Type B pancreatic cell (in vitro differentiated cells): ENCODE measurements around the gene PRAMEF7. TPM values are rescaled to one million over a fixed set of nuclear protein-coding genes. Genes with fewer than 3 reads are reported as not detected.
"Not testable (repeated sequence)": the region's sequence is repeated elsewhere in the genome, so short reads cannot be mapped to it uniquely, and the experiment has no call there.

Experiments used
- DNase-seq: peaks from one replicate; pipeline ENCODE4 v3.0.0; 2021; ENCODE audit warnings: mixed read lengths; ENCODE audit not compliant: unreplicated experiment; ENCODE audit errors: extremely low spot score
- H3K27ac Mint-ChIP-seq: 2 replicates; pipeline ENCODE4 v1.8.0; 2021; ENCODE audit warnings: mild to moderate bottlenecking, mixed read lengths
- H3K27me3 Mint-ChIP-seq: 2 replicates; pipeline ENCODE4 v1.8.0; 2021; ENCODE audit warnings: mixed read lengths
- H3K36me3 Mint-ChIP-seq: 2 replicates; pipeline ENCODE4 v1.8.0; 2021; ENCODE audit warnings: mixed read lengths
- H3K4me1 Mint-ChIP-seq: one replicate; pipeline ENCODE4 v1.8.0; 2021; ENCODE audit warnings: mixed read lengths; ENCODE audit not compliant: unreplicated experiment
- H3K4me3 Mint-ChIP-seq: 2 replicates; pipeline ENCODE4 v1.8.0; 2021; ENCODE audit warnings: mild to moderate bottlenecking, mixed read lengths
- H3K9me3 Mint-ChIP-seq: 2 replicates; pipeline ENCODE4 v1.8.0; 2021; ENCODE audit warnings: mixed read lengths
- long read RNA-seq: library from polyadenylated mRNA; unstranded; transcript quantifications from one replicate; pipeline ENCODE4 v2.0.0, GENCODE V29; 2020
- total RNA-seq: library from RNA; stranded (reverse); gene quantifications from 2 replicates; pipeline ENCODE4 v1.2.1, GENCODE V29; 2021; ENCODE audit warnings: low replicate concordance

The PRAMEF7 gene
- total RNA-seq = not detected in 2 replicates
- long read RNA-seq = 0 reads

- H3K36me3 Mint-ChIP-seq, H3K27me3 Mint-ChIP-seq, H3K4me1 Mint-ChIP-seq, H3K9me3 Mint-ChIP-seq, DNase-seq, H3K4me3 Mint-ChIP-seq, H3K27ac Mint-ChIP-seq: not testable (repeated sequence)
Measured at GRCh38 chr1:12916310-12916709, at the start of gene PRAMEF7. TSS of gene PRAMEF7 (plus strand) at chr1:12916610. CDS start at chr1:12917693, 1,083 bp downstream.

GRCh38 chr1:12878453-12878852 is 38.0 kb upstream of the PRAMEF7 start:
- not testable (repeated sequence) for H3K27ac Mint-ChIP-seq, H3K9me3 Mint-ChIP-seq, H3K4me1 Mint-ChIP-seq, H3K27me3 Mint-ChIP-seq, H3K36me3 Mint-ChIP-seq, DNase-seq, H3K4me3 Mint-ChIP-seq

- not testable (repeated sequence) for H3K4me1 Mint-ChIP-seq, H3K27me3 Mint-ChIP-seq, H3K27ac Mint-ChIP-seq, H3K36me3 Mint-ChIP-seq, H3K4me3 Mint-ChIP-seq, H3K9me3 Mint-ChIP-seq, DNase-seq
Measured at GRCh38 chr1:12886101-12886500, 30.3 kb upstream of the PRAMEF7 start, which contains the start of gene PRAMEF4. TSS of gene PRAMEF4 (minus strand) at chr1:12886201. CDS start at chr1:12883394, 2,807 bp downstream.

- not testable (repeated sequence) for H3K36me3 Mint-ChIP-seq, H3K4me1 Mint-ChIP-seq, DNase-seq, H3K4me3 Mint-ChIP-seq, H3K27ac Mint-ChIP-seq, H3K27me3 Mint-ChIP-seq, H3K9me3 Mint-ChIP-seq
Measured at GRCh38 chr1:12898170-12898569, 18.2 kb upstream of the PRAMEF7 start, which contains the start of gene PRAMEF10. TSS of gene PRAMEF10 (minus strand) at chr1:12898270. CDS start at chr1:12895847, 2,423 bp downstream.

GRCh38 chr1:12899186-12899585 is 17.2 kb upstream of the PRAMEF7 start:
- not testable (repeated sequence) for H3K4me3 Mint-ChIP-seq, H3K9me3 Mint-ChIP-seq, H3K4me1 Mint-ChIP-seq, H3K27ac Mint-ChIP-seq, H3K36me3 Mint-ChIP-seq, H3K27me3 Mint-ChIP-seq, DNase-seq

GRCh38 chr1:12903793-12904572 is 12.4 kb upstream of the PRAMEF7 start:
- not testable (repeated sequence) for H3K27ac Mint-ChIP-seq, H3K27me3 Mint-ChIP-seq, H3K4me3 Mint-ChIP-seq, H3K9me3 Mint-ChIP-seq, H3K36me3 Mint-ChIP-seq, H3K4me1 Mint-ChIP-seq, DNase-seq

GRCh38 chr1:12921749-12922148 is 5.3 kb downstream of the PRAMEF7 start:
- DNase-seq, H3K27me3 Mint-ChIP-seq, H3K9me3 Mint-ChIP-seq, H3K4me1 Mint-ChIP-seq, H3K27ac Mint-ChIP-seq, H3K4me3 Mint-ChIP-seq, H3K36me3 Mint-ChIP-seq: not testable (repeated sequence)

- H3K27ac Mint-ChIP-seq, H3K4me3 Mint-ChIP-seq, DNase-seq, H3K27me3 Mint-ChIP-seq, H3K4me1 Mint-ChIP-seq, H3K9me3 Mint-ChIP-seq, H3K36me3 Mint-ChIP-seq: not testable (repeated sequence)
Measured at GRCh38 chr1:12924368-12924767, 8.0 kb downstream of the PRAMEF7 start.

- H3K4me3 Mint-ChIP-seq, H3K27ac Mint-ChIP-seq: not testable (repeated sequence)
Measured at GRCh38 chr1:12947480-12947879, 31.1 kb downstream of the PRAMEF7 start, which contains the start of gene PRAMEF6. TSS of gene PRAMEF6 (minus strand) at chr1:12947580. CDS start at chr1:12942518, 5,062 bp downstream.

More at GRCh38 chr1:12947480-12947879, 31.1 kb downstream of the PRAMEF7 start, which contains the start of gene PRAMEF6:
- H3K4me1 Mint-ChIP-seq, H3K27me3 Mint-ChIP-seq, DNase-seq, H3K36me3 Mint-ChIP-seq, H3K9me3 Mint-ChIP-seq: not testable (repeated sequence)

Other genes with a start within 250 kb of the PRAMEF7 start
- gene AADACL3, start 200.5 kb upstream of the PRAMEF7 start, total RNA-seq = not detected in 2 replicates
- 1.4 and 2.7 TPM in 2 replicates for gene CFAP107, start 170.4 kb upstream of the PRAMEF7 start, total RNA-seq
- gene PRAMEF12, start 142.9 kb upstream of the PRAMEF7 start, total RNA-seq = not detected in 2 replicates
- not detected in 2 replicates for gene PRAMEF1, start 125.2 kb upstream of the PRAMEF7 start, total RNA-seq
- not detected in 2 replicates for gene PRAMEF11, start 85.2 kb upstream of the PRAMEF7 start, total RNA-seq
- not detected in 2 replicates for gene HNRNPCL1, start 67.9 kb upstream of the PRAMEF7 start, total RNA-seq
- gene PRAMEF2, start 59.5 kb upstream of the PRAMEF7 start, total RNA-seq = not detected in 2 replicates
- gene PRAMEF4, start 30.4 kb upstream of the PRAMEF7 start, total RNA-seq = not detected in 2 replicates
- not detected in 2 replicates for gene PRAMEF10, start 18.3 kb upstream of the PRAMEF7 start, total RNA-seq
- gene PRAMEF6, start 31.0 kb downstream of the PRAMEF7 start, total RNA-seq = not detected in 2 replicates
- gene PRAMEF27, start 140.0 kb downstream of the PRAMEF7 start, total RNA-seq = not detected in 2 replicates
- gene HNRNPCL3, start 144.2 kb downstream of the PRAMEF7 start, total RNA-seq = not detected in 2 replicates
- not detected in 2 replicates for gene PRAMEF25, start 154.2 kb downstream of the PRAMEF7 start, total RNA-seq
- not detected in 2 replicates for gene HNRNPCL2, start 200.2 kb downstream of the PRAMEF7 start, total RNA-seq
- gene PRAMEF26, start 239.4 kb downstream of the PRAMEF7 start, total RNA-seq = not detected in 2 replicates
- not detected in 2 replicates for gene HNRNPCL4, start 249.0 kb downstream of the PRAMEF7 start, total RNA-seq